H1 (cell line): ENCODE results near the gene ZNF670. TPM values are rescaled to one million over a fixed set of nuclear protein-coding genes. Genes with fewer than 3 reads are reported as not detected.

ENCODE experiments used
- CTCF ChIA-PET: fragments of 300-600 bp; sonication (Branson Sonifier 250); formaldehyde crosslinking; loops from one replicate; lab custom pipeline; 2021; ENCODE audit not compliant: partially characterized antibody; lab: Charles Lee
- POLR2A ChIA-PET: fragments of 300-600 bp; sonication (Branson Sonifier 250); formaldehyde crosslinking; loops from one replicate; lab custom pipeline; 2021; ENCODE audit warnings: inconsistent platforms; ENCODE audit not compliant: partially characterized antibody; lab: Charles Lee
- DNase-seq, 2 experiments: peaks; one replicate each; pipeline versions ENCODE4 v3.0.0 to v3.0.0-alpha.2; 2010 to 2022; ENCODE audit warnings: low spot score in 2 of 2, low read depth in 1 of 2, mixed read lengths in 1 of 2
- FAIRE-seq: peaks from 2 replicates; lab custom pipeline; 2011; peaks lifted over from hg19 to GRCh38; lab: Jason Lieb, UNC
- H2AFZ ChIP-seq: 2 replicates; pipeline ENCODE4 v1.8.1; 2012; ENCODE audit warnings: low read length, inconsistent platforms
- H2AK5ac ChIP-seq: 2 replicates; pipeline ENCODE4 v1.6.1; 2013; ENCODE audit warnings: low read depth, low read length
- H2BK120ac ChIP-seq: replicated peaks from 2 replicates; pipeline ENCODE3; 2013; ENCODE audit warnings: low read depth, low read length, inconsistent platforms
- H2BK12ac ChIP-seq: 2 replicates; pipeline ENCODE4 v1.6.1; 2013; ENCODE audit warnings: low read depth, low read length
- H2BK15ac ChIP-seq: 2 replicates; pipeline ENCODE4 v1.6.1; 2013; ENCODE audit warnings: low read length
- H2BK20ac ChIP-seq: 2 replicates; pipeline ENCODE4 v1.6.1; 2013; ENCODE audit warnings: low read length
- H2BK5ac ChIP-seq: 2 replicates; pipeline ENCODE4 v1.6.1; 2013; ENCODE audit warnings: low read depth, low read length
- H3K14ac ChIP-seq: 2 replicates; pipeline ENCODE4 v1.6.1; 2013; ENCODE audit warnings: inconsistent platforms; ENCODE audit not compliant: insufficient read length
- H3K18ac ChIP-seq: 2 replicates; pipeline ENCODE4 v1.6.1; 2013; ENCODE audit warnings: low read length; ENCODE audit errors: extremely low read depth
- H3K23ac ChIP-seq: 2 replicates; pipeline ENCODE4 v1.6.1; 2013; ENCODE audit warnings: inconsistent platforms; ENCODE audit not compliant: insufficient read length
- H3K23me2 ChIP-seq: 2 replicates; pipeline ENCODE4 v1.6.1; 2013; ENCODE audit warnings: low read depth, low read length
- H3K27ac ChIP-seq: 2 replicates; pipeline ENCODE4 v1.6.1; 2011; ENCODE audit warnings: low read depth, low read length, inconsistent platforms
- H3K27me3 ChIP-seq, 4 experiments: replicated peaks in 1 of 4; 1 replicate in 1 of 4; 2 replicates in 3 of 4; pipeline versions ENCODE4 v1.6.1 to v1.8.1; 2011 to 2013; ENCODE audit warnings: low read length in 3 of 4, mild to moderate bottlenecking in 3 of 4, inconsistent platforms in 2 of 4, mixed read lengths in 2 of 4, moderate library complexity in 1 of 4; ENCODE audit not compliant: control insufficient read depth in 3 of 4, insufficient read depth in 3 of 4; ENCODE audit errors: extremely low read depth in 1 of 4
- H3K36me3 ChIP-seq, 4 experiments: 2 replicates each; pipeline versions ENCODE4 v1.6.1 to v1.8.1; 2011 to 2013; ENCODE audit warnings: mild to moderate bottlenecking in 4 of 4, low read length in 3 of 4, moderate library complexity in 2 of 4, control low read depth in 1 of 4, inconsistent platforms in 1 of 4; ENCODE audit not compliant: insufficient read depth in 4 of 4, control insufficient read depth in 2 of 4
- H3K4ac ChIP-seq: replicated peaks from 2 replicates; pipeline ENCODE3; 2013; ENCODE audit warnings: low read length, low read depth, mixed read lengths, inconsistent platforms; ENCODE audit not compliant: insufficient read length
- H3K4me1 ChIP-seq, 4 experiments: replicated peaks in 1 of 4; 1 replicate in 1 of 4; 2 replicates in 3 of 4; pipeline versions ENCODE4 v1.6.1 to v1.8.1; 2011 to 2013; ENCODE audit warnings: low read length in 3 of 4, inconsistent platforms in 2 of 4, mixed read lengths in 1 of 4; ENCODE audit not compliant: insufficient read depth in 4 of 4, control insufficient read depth in 3 of 4
- H3K4me2 ChIP-seq, 2 experiments: 2 replicates each; pipeline versions ENCODE4 v1.6.1 to v1.8.1; 2011 to 2013; ENCODE audit warnings: low read depth in 2 of 2, low read length in 2 of 2, control low read depth in 1 of 2, inconsistent platforms in 1 of 2, mild to moderate bottlenecking in 1 of 2; ENCODE audit not compliant: insufficient read depth in 1 of 2
- H3K4me3 ChIP-seq, 4 experiments: fragments of 200-600, 300-600 bp in 1 of 4; sonication (generic), shearing (Covaris generic), sonication (Bioruptor Twin) in 1 of 4; 2 replicates each; pipeline versions ENCODE4 v1.5.1 to v1.8.1; 2011 to 2016; ENCODE audit warnings: low read length in 4 of 4, low read depth in 3 of 4, control low read depth in 2 of 4, inconsistent platforms in 2 of 4, mild to moderate bottlenecking in 2 of 4, mixed read lengths in 1 of 4, moderate library complexity in 1 of 4; ENCODE audit not compliant: insufficient read depth in 2 of 4; ENCODE audit errors: extremely low read depth in 1 of 4
- H3K56ac ChIP-seq: replicated peaks from 2 replicates; pipeline ENCODE3; 2013; ENCODE audit warnings: low read depth, mild to moderate bottlenecking, mixed read lengths, low read length, inconsistent platforms; ENCODE audit not compliant: insufficient read length
- H3K79me1 ChIP-seq: 2 replicates; pipeline ENCODE4 v1.6.1; 2013; ENCODE audit warnings: low read depth, low read length, control low read depth
- H3K79me2 ChIP-seq, 2 experiments: 2 replicates each; pipeline versions ENCODE4 v1.6.1 to v1.8.1; 2012 to 2013; ENCODE audit warnings: low read length in 2 of 2, mild to moderate bottlenecking in 2 of 2, inconsistent platforms in 1 of 2; ENCODE audit not compliant: insufficient read depth in 2 of 2, control insufficient read depth in 1 of 2
- H3K9ac ChIP-seq, 4 experiments: replicated peaks in 1 of 4; 1 replicate in 1 of 4; 2 replicates in 3 of 4; pipeline versions ENCODE4 v1.6.1 to v1.8.1; 2011 to 2013; ENCODE audit warnings: low read depth in 3 of 4, low read length in 3 of 4, control low read depth in 2 of 4, mild to moderate bottlenecking in 2 of 4, moderate library complexity in 2 of 4, inconsistent platforms in 1 of 4; ENCODE audit errors: extremely low read depth in 1 of 4
- H3K9me3 ChIP-seq, 2 experiments: 2 replicates each; pipeline versions ENCODE4 v1.6.1 to v1.8.1; 2012 to 2013; ENCODE audit warnings: mild to moderate bottlenecking in 2 of 2, moderate library complexity in 2 of 2, control low read depth in 1 of 2, inconsistent platforms in 1 of 2, low read depth in 1 of 2, low read length in 1 of 2, mixed read lengths in 1 of 2; ENCODE audit not compliant: insufficient read depth in 2 of 2
- H4K20me1 ChIP-seq, 2 experiments: replicated peaks in 1 of 2; 2 replicates each; pipeline versions ENCODE3 to v1.8.1; 2011 to 2013; ENCODE audit warnings: inconsistent platforms in 2 of 2, low read length in 2 of 2, mild to moderate bottlenecking in 1 of 2; ENCODE audit not compliant: insufficient read depth in 2 of 2, control insufficient read depth in 1 of 2
- H4K5ac ChIP-seq: 2 replicates; pipeline ENCODE4 v1.6.1; 2013; ENCODE audit warnings: low read length, low read depth, mixed read lengths, inconsistent platforms; ENCODE audit not compliant: insufficient read length
- H4K8ac ChIP-seq: 2 replicates; pipeline ENCODE4 v1.8.0; 2013; ENCODE audit warnings: mild to moderate bottlenecking, moderate library complexity, low read length, inconsistent platforms; ENCODE audit not compliant: insufficient read depth; ENCODE audit errors: extremely low read depth
- H4K91ac ChIP-seq: replicated peaks from 2 replicates; pipeline ENCODE3; 2013; ENCODE audit warnings: low read length, mixed read lengths, inconsistent platforms; ENCODE audit not compliant: insufficient read length
- ASH2L ChIP-seq: fragments of 200-600, 300-600 bp; sonication (generic); IDR thresholded peaks from one replicate; pipeline ENCODE4 v1.7.1; 2017; ENCODE audit warnings: low read length
- BCL11A ChIP-seq, 2 experiments: IDR thresholded peaks; one replicate each; pipeline ENCODE4 v1.6.1; 2011; ENCODE audit warnings: low read depth in 2 of 2, low read length in 2 of 2, mild to moderate bottlenecking in 2 of 2
- CEBPB ChIP-seq: IDR thresholded peaks from 2 replicates; pipeline ENCODE4 v1.6.1; 2012; ENCODE audit warnings: low read depth, low read length
- CREB1 ChIP-seq: IDR thresholded peaks from 2 replicates; pipeline ENCODE4 v1.6.1; 2012; ENCODE audit warnings: inconsistent platforms
- EP300 ChIP-seq, 2 experiments: IDR thresholded peaks; 1 replicate in 1 of 2; 2 replicates in 1 of 2; pipeline ENCODE4 v1.6.1; 2011 to 2012; ENCODE audit warnings: low read depth in 2 of 2, low read length in 2 of 2, mild to moderate bottlenecking in 2 of 2, borderline replicate concordance in 1 of 2, inconsistent platforms in 1 of 2, moderate library complexity in 1 of 2
- EZH2 ChIP-seq: fragments of 200-600 bp; sonication (generic); IDR thresholded peaks from 2 replicates; pipeline ENCODE4 v1.7.1; 2012; ENCODE audit warnings: low read depth, mild to moderate bottlenecking, moderate library complexity, low read length, inconsistent platforms; ENCODE audit not compliant: severe bottlenecking
- FOSL1 ChIP-seq: IDR thresholded peaks from 2 replicates; pipeline ENCODE4 v1.6.1; 2011; ENCODE audit warnings: mild to moderate bottlenecking, low read depth, low read length, moderate library complexity; ENCODE audit not compliant: insufficient read depth
- HDAC2 ChIP-seq, 2 experiments: fragments of 300-600 bp in 1 of 2; sonication (generic) in 1 of 2; IDR thresholded peaks; 2 replicates each; pipeline ENCODE4 v1.6.1; 2011 to 2012; ENCODE audit warnings: low read depth in 2 of 2, low read length in 2 of 2, mild to moderate bottlenecking in 2 of 2, moderate library complexity in 2 of 2, borderline replicate concordance in 1 of 2, inconsistent platforms in 1 of 2
- NANOG ChIP-seq: IDR thresholded peaks from 2 replicates; pipeline ENCODE4 v1.6.1; 2011; ENCODE audit warnings: low read length, low read depth, mild to moderate bottlenecking, inconsistent platforms; ENCODE audit not compliant: insufficient read depth, poor library complexity, severe bottlenecking
- POU5F1 ChIP-seq: IDR thresholded peaks from 2 replicates; pipeline ENCODE4 v1.6.1; 2011; ENCODE audit warnings: low read depth, mild to moderate bottlenecking, low read length, moderate library complexity
- RFX5 ChIP-seq: IDR thresholded peaks from 2 replicates; pipeline ENCODE4 v1.6.1; 2011; ENCODE audit warnings: low read depth, low read length, improper control_type of control experiment, borderline replicate concordance
- SAP30 ChIP-seq: fragments of 300-600 bp; sonication (generic); IDR thresholded peaks from 2 replicates; pipeline ENCODE4 v1.7.1; 2012; ENCODE audit warnings: low read length, moderate library complexity, mild to moderate bottlenecking, inconsistent platforms; ENCODE audit not compliant: insufficient read depth, insufficient replicate concordance
- ZNF274 ChIP-seq: IDR thresholded peaks from 2 replicates; pipeline ENCODE4 v1.7.0; 2012; ENCODE audit warnings: low read length, borderline replicate concordance; ENCODE audit errors: extremely low read depth
- WGBS, 2 experiments: shearing (Covaris generic) in 1 of 2; methylation state at CpG; one replicate each; pipeline versions ENCODE4 v1.1.6 to v1.1.7; 2013 to 2015; ENCODE audit warnings: low lambda C conversion rate in 2 of 2, mixed read lengths in 2 of 2, inconsistent platforms in 1 of 2, low coverage in 1 of 2, missing lambda C conversion rate in 1 of 2; ENCODE audit not compliant: insufficient replicate concordance in 2 of 2, insufficient coverage in 1 of 2, insufficient read length in 1 of 2; ENCODE audit errors: extremely low coverage in 1 of 2, missing lambda C conversion rate in 1 of 2; 5-methylcytosine and 5-hydroxymethylcytosine counted together
- polyA plus RNA-seq, 7 experiments: library from polyadenylated mRNA; depleted of rRNA in 3 of 7; stranded (reverse) in 5 of 7; unstranded in 2 of 7; fragments of >200 nt in 5 of 7; fragments of 200-250 nt in 2 of 7; gene quantifications; 1 replicate in 5 of 7; 2 replicates in 1 of 7; 4 replicates in 1 of 7; pipeline versions ENCODE4 v1.2.1 to v1.2.3, GENCODE V29; 2011 to 2013; ENCODE audit warnings: missing spikeins in 2 of 7, mixed read lengths in 2 of 7
- total RNA-seq: library from RNA; stranded (reverse); fragmentation: NEBNext Ultra II Directional; extraction: Animal tissue kit (Norgen Biotek cat#: 25700); gene quantifications from 2 replicates; pipeline ENCODE4 v1.2.1, GENCODE V29; 2021

The ZNF670 gene
- total and polyA plus RNA-seq, 2 of the 8 experiments (the other 6 are each of a cell fraction or from before 2014, with no cell fraction given): 2.8 to 15.4 TPM

DNA sequence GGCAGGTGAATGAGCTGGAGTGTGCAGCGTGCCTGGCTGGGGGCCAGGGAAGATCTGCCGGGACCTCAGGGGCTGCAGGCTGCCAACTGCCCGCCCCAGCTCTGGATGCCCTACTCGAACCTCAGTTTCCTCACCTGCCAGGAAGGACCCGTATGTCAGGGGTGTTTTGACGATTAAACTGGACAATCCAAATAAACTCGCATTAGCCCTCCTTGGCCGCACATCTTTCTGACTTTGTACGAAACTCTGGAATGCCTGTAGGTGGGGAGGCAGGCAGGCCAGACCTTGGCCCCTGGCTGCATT lies 33.8 kb upstream of the ZNF670 start:
- no peak overlapping the region for H4K5ac ChIP-seq
- peak overlapping the region; percentile 40 to 73 (median 56); a peak in 6 of 8 replicates for H3K4me3 ChIP-seq
- TF ChIP-seq BCL11A (IDR thresholded peaks at IDR 0.05; ENCODE audit: low read depth in 2 of 2, low read length in 2 of 2) (no peak), EP300 (IDR thresholded peaks at IDR 0.05; ENCODE audit: borderline replicate concordance in 1 of 2, low read depth in 2 of 2, low read length in 2 of 2) (no peak), POU5F1 (no peak), ASH2L (no peak), CREB1 (no peak), HDAC2 (IDR thresholded peaks at IDR 0.05; ENCODE audit: borderline replicate concordance in 1 of 2, low read depth in 2 of 2, low read length in 2 of 2) (no peak), SAP30 (no peak), RFX5 (no peak), FOSL1 (no peak), NANOG (no peak), ZNF274 (no peak), EZH2 (no peak), CEBPB (no peak)

More for the DNA sequence above, 33.8 kb upstream of the ZNF670 start:
- H3K23ac ChIP-seq: no peak overlapping the region
- H2BK5ac ChIP-seq: no peak overlapping the region
- FAIRE-seq (no peak), DNase-seq (no peak)
- ChIA-PET POLR2A (interaction anchor here (1.1 kb wide), 1 partner anchor 46 kb away, joined by 3 read pairs; no protein-coding TSS in a partner anchor), CTCF (no interaction called here)
- H4K8ac ChIP-seq: no peak overlapping the region
- H3K79me2 ChIP-seq: no peaks in the 10 kb centered on the region
- no peaks in the 10 kb centered on the region for H3K9me3 ChIP-seq
- no peak overlapping the region for H3K4ac ChIP-seq
- no peak overlapping the region for H3K9ac ChIP-seq
- H3K18ac ChIP-seq: no peak overlapping the region; the same call in 1 of the 2 replicates
- H3K14ac ChIP-seq: no peak overlapping the region
- H3K27ac ChIP-seq: no peak overlapping the region
- 54% methylated on average over 9 of the region's 9 CpGs; no CpG with 5 or more reads in 1 of the 2 experiments for WGBS, 2 experiments
- no peaks in the 10 kb centered on the region for H3K79me1 ChIP-seq
- no peak overlapping the region for H2BK12ac ChIP-seq
- peak overlapping the region; percentile 47 to 94 for H3K4me2 ChIP-seq
- H2BK20ac ChIP-seq: no peak overlapping the region
- H3K4me1 ChIP-seq: peaks cover 0 to 4% (median 1%) of the 10 kb centered on the region in 4 experiments; a peak in 4 of 7 replicates
- no peak overlapping the region for H2BK120ac ChIP-seq
- H3K56ac ChIP-seq: no peak overlapping the region
- peak overlapping the region; percentile 65 for H4K91ac ChIP-seq
- H3K27me3 ChIP-seq: peaks cover 2 to 32% (median 15%) of the 10 kb centered on the region in 4 experiments
- H2AFZ ChIP-seq: no peak overlapping the region
- H3K23me2 ChIP-seq: peaks cover 16% of the 10 kb centered on the region; the same call in 1 of the 2 replicates
- H4K20me1 ChIP-seq: peaks cover 0 to 3% of the 10 kb centered on the region in 2 experiments
- no peak overlapping the region for H2AK5ac ChIP-seq
- no peak overlapping the region for H2BK15ac ChIP-seq
- H3K36me3 ChIP-seq: no peaks in the 10 kb centered on the region
